DOHH2 (cell line): ENCODE results near the gene AUTS2.

ENCODE experiments used
- CTCF ChIP-seq: fragments of 200-600 bp; sonication (generic); IDR thresholded peaks from one replicate; pipeline ENCODE4 v1.5.1; 2014; ENCODE audit warnings: antibody characterized with exemption, mild to moderate bottlenecking, low read depth, low read length; ENCODE audit not compliant: poor library complexity, severe bottlenecking
- EZH2phosphoT487 ChIP-seq: fragments of 200-600 bp; sonication (generic); IDR thresholded peaks from 2 replicates; pipeline ENCODE4 v1.6.1; 2017; ENCODE audit warnings: borderline replicate concordance, mild to moderate bottlenecking, antibody characterized with exemption, low read length, moderate library complexity, mixed read lengths

- no peak for TF ChIP-seq CTCF
- TF ChIP-seq EZH2phosphoT487, result no peak
Measured at GRCh38 chr7:70556761-70557160, 958.5 kb downstream of the AUTS2 start.
